ENCODE results near the gene PTPA.

PTPA gene

DNA sequence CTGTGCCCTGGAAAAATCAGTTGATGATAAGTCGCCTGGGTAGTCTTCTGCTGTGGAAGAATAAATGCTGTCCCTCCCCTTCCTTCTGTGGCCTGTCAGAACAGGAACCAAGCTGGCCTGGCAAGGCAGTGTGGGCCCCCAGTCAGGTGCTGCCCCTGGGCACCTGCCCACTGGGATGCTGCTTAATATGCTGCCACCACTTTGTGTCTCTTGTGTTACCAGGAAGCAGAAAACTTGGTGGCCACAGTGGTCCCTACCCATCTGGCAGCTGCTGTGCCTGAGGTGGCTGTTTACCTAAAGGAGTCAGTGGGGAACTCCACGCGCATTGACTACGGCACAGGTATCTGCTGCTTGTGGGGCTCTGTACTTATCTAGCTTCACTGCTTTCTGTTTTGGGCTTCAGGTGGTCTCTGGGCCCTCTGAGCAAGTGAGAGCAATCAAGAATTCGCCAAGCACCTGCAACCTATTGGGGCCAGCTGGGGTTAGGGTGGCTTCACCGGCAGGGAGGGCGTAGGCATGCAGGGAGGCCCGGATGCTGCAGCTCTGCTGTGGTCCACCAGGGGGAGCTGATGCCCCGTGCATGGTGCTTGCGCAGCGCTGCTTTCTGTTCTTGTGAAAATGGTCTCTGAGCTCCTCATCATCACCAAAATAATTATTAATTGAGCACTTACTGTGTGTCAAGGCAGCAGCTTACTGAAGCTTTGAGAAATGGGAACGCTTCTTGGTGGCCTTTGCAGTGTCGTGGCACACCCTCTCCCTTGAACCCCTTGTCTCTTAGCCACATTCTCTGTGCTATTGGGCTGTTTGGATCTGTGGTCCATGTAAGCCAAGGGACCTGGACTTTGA, 20.3 kb downstream of the PTPA start:
- TF ChIP-seq FOXP2 (optimal IDR thresholded peaks at IDR 0.05; ENCODE audit: borderline replicate concordance, extremely low read depth, extremely low read length, insufficient read depth) (no peak), TAF1 (IDR thresholded peaks at IDR 0.05; ENCODE audit: borderline replicate concordance, insufficient read depth, low read length) (no peak), SIN3A (IDR thresholded peaks at IDR 0.05; ENCODE audit: borderline replicate concordance, insufficient read depth, low read length) (no peak), POLR2AphosphoS5 (IDR thresholded peaks at IDR 0.05; ENCODE audit: low read depth, low read length) (no peak)
- TF ChIP-seq, protein P1, sequence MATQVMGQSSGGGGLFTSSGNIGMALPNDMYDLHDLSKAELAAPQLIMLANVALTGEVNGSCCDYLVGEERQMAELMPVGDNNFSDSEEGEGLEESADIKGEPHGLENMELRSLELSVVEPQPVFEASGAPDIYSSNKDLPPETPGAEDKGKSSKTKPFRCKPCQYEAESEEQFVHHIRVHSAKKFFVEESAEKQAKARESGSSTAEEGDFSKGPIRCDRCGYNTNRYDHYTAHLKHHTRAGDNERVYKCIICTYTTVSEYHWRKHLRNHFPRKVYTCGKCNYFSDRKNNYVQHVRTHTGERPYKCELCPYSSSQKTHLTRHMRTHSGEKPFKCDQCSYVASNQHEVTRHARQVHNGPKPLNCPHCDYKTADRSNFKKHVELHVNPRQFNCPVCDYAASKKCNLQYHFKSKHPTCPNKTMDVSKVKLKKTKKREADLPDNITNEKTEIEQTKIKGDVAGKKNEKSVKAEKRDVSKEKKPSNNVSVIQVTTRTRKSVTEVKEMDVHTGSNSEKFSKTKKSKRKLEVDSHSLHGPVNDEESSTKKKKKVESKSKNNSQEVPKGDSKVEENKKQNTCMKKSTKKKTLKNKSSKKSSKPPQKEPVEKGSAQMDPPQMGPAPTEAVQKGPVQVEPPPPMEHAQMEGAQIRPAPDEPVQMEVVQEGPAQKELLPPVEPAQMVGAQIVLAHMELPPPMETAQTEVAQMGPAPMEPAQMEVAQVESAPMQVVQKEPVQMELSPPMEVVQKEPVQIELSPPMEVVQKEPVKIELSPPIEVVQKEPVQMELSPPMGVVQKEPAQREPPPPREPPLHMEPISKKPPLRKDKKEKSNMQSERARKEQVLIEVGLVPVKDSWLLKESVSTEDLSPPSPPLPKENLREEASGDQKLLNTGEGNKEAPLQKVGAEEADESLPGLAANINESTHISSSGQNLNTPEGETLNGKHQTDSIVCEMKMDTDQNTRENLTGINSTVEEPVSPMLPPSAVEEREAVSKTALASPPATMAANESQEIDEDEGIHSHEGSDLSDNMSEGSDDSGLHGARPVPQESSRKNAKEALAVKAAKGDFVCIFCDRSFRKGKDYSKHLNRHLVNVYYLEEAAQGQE (IDR thresholded peaks at IDR 0.05; ENCODE audit: insufficient read depth in 1 of 2, low read depth in 2 of 2, low read length in 2 of 2): no peak

DNA sequence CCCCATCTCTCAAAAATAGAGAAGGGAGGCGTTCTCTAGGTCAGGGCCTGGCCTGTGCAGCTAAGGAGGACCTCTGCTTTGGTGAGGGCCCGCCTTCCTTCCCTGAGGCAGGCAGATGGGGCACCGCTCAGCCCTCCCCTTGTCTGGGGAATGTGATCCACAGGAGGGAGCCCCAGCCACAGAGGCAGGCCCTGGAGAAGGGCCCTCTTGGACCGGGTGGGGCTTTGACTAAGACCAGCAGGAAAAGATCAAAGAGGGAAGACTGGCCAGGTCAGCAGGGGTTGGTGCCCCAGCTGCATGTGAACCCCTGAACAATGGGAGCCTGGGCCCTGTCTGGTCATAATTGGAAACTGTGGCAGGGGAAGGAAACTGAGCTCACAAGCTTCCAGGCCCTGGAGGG, 21.9 kb downstream of the PTPA start:
- TF ChIP-seq, protein P1 (IDR thresholded peaks at IDR 0.05; ENCODE audit: insufficient read depth in 1 of 2, low read depth in 2 of 2, low read length in 2 of 2): no peak
- TF ChIP-seq TAF1 (IDR thresholded peaks at IDR 0.05; ENCODE audit: borderline replicate concordance, insufficient read depth, low read length) (no peak), SIN3A (IDR thresholded peaks at IDR 0.05; ENCODE audit: borderline replicate concordance, insufficient read depth, low read length) (no peak), FOXP2 (optimal IDR thresholded peaks at IDR 0.05; ENCODE audit: borderline replicate concordance, extremely low read depth, extremely low read length, insufficient read depth) (no peak)

DNA sequence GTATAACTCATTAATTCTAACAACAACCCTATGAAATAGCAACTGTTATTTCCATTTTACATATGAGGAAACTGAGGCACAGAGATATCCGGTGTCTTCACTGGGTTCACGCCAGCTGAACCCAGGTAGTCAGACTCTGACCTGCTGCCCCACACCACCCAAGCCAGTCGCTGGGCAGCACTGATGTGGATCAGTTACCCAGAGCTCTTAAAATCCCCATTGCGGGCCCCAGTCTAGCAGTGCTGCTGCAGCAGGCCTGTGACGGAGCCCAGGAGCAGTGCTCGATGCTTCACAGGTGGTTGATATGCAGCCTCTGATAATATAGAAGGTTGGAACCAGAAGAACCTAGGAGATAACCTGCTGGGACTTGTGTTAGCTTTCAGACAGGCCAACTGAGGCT, 24.3 kb downstream of the PTPA start:
- no peak for TF ChIP-seq SIN3A (IDR thresholded peaks at IDR 0.05; ENCODE audit: borderline replicate concordance, insufficient read depth, low read length)
- no peak for TF ChIP-seq POLR2AphosphoS5 (IDR thresholded peaks at IDR 0.05; ENCODE audit: low read depth, low read length)
- TF ChIP-seq FOXP2 (optimal IDR thresholded peaks at IDR 0.05; ENCODE audit: borderline replicate concordance, extremely low read depth, extremely low read length, insufficient read depth): no peak
- TF ChIP-seq, protein P1 (IDR thresholded peaks at IDR 0.05; ENCODE audit: insufficient read depth in 1 of 2, low read depth in 2 of 2, low read length in 2 of 2): no peak
- no peak for TF ChIP-seq TAF1 (IDR thresholded peaks at IDR 0.05; ENCODE audit: borderline replicate concordance, insufficient read depth, low read length)

DNA sequence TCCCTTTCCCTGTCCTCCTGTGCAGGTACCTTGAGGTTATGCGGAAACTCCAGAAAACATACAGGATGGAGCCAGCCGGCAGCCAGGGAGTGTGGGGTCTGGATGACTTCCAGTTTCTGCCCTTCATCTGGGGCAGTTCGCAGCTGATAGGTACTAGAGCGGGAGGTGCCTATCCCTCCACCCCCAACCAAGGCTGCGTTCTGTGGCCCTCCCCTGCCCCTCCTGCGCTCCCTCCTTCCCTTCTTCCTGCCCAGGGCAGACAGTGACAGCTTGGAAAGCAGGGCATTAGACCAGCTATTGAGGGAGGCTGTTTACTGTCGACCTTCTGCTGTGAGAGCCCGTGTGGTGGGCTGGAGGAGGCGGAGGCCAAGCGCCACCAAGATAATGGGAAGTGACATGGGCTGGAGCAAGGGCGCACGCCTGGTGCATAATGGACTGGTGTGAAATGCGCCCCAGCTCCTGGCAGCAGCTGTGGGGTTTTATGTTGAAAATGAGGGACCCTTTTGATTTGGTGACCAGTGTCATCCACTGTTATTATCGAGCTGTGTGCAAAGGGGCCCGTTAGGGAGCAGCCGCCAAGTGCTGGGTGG, 25.3 kb downstream of the PTPA start:
- TF ChIP-seq, protein P1 (IDR thresholded peaks at IDR 0.05; ENCODE audit: insufficient read depth in 1 of 2, low read depth in 2 of 2, low read length in 2 of 2): no peak
- TF ChIP-seq SIN3A (IDR thresholded peaks at IDR 0.05; ENCODE audit: borderline replicate concordance, insufficient read depth, low read length) (no peak), POLR2AphosphoS5 (IDR thresholded peaks at IDR 0.05; ENCODE audit: low read depth, low read length) (no peak), TAF1 (IDR thresholded peaks at IDR 0.05; ENCODE audit: borderline replicate concordance, insufficient read depth, low read length) (no peak), FOXP2 (optimal IDR thresholded peaks at IDR 0.05; ENCODE audit: borderline replicate concordance, extremely low read depth, extremely low read length, insufficient read depth) (no peak)
